Measurements from ENCODE around the gene TMEM51.
A peak's percentile ranks its signal among the peaks of the same experiment; 100 is the strongest.

Gene TMEM51

DNA sequence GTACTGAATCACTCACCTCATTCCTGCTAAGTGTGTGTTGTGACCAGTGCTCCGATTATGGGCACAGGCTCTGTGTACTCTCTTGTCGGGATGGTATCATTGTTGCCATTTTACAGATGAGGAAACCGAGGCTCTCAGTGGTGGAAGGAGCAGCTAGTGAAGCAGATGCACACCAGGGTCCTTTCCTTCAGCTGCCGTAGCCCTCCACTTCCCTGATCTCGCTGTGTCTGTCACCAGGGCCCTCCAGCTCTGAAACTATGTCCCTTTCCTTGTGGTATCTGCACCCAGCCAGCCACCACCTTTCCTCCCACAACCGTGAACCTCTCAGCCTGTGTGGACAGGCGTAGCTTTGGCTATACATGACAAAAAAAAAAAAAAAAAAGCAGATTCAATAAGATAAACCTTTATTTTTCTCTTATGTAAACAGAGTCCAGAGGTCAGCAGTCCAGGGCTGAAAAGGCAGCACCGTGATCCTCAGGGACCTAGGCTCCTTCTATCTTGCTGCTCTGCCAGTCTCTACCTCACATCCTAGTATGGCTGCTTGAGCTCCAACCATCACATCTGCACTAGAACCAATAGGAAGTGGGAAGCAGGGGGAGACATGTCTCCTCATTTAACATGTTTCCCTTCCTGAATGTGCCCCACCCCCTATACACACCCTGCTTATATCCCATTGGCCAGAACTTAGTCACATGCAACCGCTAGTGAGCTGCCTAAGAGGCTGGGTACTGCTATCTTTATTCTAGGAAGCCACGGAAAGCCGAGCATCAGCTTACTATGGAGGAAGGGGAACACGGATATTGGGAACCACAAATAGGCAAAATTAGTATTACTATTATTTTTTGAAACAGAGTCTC, 44.3 kb downstream of the TMEM51 start:
- no peak for DNase-seq

DNA sequence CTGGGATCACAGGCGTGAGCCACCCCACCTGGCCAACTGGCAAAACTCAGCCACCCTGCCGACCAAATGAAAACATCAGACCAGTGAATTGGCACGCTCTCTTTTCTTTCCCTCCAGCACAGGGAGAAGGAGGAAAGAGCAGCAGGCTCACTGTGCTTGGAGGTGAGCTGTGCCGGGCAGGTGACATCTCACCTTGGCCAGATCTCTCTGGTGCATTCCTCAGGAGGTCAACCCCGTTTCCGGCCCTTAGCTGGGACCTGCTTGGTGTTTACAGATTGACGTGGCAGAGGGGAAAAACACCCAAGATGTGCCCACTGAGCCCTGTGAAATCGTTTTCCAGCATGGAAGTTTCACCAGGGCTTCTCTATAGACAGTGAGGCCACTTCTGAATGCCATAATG, 45.1 kb downstream of the TMEM51 start:
- no peak for DNase-seq

DNA sequence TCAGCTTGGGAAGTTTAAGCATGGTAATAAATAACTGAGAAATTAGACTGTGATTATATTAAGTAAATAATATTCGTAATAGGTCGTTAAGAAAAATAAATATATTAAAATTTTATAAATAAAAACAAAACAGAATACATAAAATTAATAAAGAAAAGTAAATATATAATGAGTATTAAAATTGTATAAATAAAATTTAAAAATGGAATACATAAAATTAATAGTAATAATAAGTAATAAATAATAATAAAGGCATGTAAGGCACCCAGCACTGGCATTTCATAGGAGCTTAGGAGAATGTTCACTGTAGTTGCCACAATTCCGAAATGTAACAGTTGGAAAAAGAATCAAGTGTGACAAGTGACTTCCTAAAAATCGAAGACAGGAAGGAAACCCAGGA, 47.7 kb downstream of the TMEM51 start:
- DNase-seq: no peak

DNA sequence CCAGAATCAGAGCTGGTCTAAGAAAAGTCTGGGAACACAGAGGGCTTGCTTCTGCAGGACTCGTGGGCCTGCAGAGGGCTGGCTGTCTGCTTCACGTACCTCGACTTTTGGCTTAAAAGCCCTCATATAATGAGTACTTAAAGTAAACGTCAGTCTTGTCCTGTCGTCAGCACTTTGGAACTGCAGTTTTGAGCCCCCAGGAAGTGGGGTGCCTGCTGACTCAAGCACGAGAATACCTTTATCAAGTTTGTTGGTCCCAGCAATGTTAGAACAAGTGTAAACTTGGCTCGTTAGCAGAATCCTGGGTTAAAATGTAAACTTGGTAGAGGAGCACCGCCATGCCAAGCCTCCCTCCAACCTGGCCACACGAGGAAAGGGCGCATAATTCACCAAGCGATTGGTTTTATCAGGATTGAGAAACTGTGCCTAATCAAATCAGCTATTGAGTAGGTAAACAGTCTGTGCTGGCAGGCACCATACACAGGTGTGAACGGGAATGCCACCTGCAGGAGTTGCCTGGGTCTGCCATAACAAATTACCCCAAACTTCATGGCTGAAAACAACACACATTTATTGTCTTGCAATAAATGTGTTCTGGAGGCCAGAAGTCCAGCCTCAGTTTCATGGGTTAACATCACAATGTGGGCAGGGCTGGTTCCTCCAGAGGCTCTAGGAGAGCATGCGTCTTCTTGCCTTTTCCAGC, 48.5 kb downstream of the TMEM51 start:
- DNase-seq: no peak

DNA sequence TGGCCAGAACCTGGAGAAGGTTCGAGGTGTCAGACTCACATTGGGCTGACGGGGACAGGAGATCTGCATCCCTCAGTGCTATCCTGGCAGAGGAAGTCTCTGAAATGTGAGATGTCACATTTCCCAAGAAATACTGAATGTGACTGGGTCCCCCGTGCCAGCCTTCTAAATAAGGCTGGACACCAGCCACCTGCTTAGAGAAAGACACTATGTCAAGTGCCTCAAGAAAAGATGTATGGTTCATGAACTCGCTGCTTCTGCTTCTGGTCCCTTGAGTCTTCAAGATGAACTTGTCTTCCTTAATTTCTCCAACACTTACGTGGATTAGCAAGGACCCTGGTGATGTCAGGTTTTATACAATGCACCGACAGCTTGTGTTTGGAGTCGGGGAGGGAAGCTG, 51.4 kb downstream of the TMEM51 start:
- DNase-seq: no peak

DNA sequence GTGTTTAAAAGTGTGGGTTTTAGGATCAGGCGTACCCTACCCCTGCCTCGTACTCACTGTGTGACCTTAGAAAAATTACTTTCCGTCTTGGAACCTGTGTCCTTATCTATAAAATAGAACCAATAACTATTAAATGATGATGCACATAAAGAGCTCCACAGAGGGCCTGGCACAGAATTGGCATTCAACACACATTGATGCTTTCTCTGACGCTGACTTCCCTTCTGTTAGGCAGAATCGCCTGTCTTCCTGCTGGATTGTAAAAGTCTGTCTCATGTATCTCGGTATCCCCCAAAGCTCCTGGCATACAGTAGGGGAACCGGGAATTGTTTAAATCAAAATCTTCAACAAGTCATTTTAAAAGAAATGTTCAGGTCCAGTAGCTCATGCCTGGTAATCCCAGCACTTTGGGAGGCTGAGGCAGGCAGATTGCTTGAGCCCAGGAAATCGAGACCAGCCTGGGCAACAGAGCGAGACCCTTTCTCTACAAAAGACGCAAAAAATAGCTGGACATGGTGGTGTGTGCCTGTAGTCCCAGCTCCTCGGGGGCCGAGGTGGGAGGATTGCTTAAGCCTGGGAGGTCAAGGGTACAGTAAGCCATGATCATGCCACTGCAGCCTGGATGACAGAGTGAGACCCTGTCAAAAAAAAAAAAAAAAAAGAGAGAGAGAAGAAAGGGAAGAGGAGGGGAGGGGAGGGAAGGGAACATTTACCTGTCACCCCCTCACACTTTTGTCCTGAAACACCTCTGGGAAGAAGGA, 52.2 kb downstream of the TMEM51 start:
- no peak for DNase-seq

DNA sequence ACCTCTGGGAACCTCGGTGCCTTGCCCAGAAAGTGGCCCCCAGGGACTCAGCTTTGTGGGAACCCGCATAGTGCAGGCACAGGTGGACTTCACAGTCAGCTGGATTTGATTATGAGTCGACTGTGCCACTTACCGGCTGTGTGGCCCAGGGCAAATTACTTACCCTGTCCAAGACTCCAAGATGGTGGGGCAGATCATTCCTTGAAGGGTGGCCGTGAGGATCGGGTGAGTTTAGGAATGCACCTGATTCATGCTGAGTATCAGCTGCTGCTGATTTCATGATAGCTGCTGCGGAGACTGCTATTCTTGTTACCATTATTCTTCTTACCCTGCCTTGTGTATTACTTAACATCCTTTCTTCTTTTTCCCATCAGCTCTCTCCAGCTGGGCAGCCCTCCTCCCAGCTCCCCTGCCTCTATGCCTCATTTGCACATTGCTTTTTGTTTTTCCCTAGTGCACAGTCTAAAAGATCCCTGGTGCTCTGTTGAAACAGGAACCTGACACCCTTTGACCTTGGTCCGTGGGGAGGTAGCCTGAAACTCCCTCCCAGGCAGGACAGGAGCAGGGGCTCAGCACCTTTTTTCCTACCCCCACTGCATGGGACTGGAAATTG, 53.0 kb downstream of the TMEM51 start:
- no peak for DNase-seq

DNA sequence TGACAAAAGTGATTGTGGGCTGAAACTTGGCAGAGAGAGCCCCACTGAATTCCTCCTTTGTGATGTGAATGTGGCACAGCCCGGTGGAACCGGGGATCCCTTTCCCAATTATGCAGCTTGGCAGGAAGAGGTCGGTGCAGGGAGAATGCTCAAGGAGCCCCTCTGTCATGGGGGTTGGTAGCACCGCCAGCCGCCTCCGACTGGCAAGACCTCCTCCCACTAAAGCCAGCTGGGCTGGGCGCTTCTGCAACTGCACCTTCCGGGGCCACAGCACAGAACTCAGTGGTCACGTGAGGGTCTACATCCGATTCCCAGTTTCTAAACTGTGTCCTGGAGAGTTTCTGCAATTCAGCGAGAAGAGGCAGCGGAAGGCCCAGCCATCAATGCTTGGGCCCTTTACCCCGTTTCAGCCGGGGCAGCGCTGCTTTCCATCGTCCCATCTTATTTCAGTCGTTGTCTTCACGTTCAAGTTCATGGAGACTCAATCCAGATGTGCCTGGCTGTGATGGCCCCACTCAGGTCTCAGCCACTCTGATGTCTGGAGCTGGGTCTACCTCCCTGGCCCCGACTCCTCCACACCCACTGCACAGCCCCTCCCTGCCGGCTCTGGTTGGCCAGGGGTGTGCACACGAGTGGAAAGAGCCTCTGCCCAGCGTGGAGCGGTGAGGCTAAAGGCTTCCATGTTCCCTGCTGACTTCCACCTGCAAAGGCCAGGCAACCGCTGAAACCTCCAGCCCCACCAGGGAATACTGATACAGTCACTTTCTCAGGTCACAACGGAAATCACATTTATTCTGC, 53.7 kb downstream of the TMEM51 start:
- no peak for DNase-seq

DNA sequence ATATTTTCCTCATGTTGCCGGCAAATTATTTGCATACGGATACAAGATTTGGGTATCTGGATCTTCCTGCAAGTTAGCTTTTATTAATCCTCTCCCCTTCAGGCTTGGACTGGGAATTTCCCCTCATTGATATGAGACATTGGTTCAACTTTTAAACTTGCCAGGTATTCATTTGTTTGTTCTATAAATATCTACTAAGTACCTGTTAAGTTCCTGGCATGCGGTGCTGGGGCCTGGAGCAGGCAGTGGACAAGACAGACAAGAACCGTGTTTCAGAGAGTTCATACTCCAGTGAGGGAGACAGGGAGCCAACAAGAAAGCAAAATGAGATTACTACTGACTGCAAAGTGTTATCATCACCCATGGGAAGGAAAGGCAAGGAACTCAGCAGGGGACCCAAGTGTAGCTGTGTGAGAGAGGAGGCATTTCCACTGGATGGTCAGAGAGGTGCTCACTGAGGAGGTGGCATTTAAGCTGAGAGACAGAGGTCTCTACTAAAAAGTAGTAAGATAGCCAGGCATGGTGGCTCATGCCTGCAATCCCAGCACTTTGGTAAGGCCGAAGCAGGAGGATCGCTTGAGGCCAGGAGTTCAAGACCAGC, 54.4 kb downstream of the TMEM51 start:
- DNase-seq: no peak

DNA sequence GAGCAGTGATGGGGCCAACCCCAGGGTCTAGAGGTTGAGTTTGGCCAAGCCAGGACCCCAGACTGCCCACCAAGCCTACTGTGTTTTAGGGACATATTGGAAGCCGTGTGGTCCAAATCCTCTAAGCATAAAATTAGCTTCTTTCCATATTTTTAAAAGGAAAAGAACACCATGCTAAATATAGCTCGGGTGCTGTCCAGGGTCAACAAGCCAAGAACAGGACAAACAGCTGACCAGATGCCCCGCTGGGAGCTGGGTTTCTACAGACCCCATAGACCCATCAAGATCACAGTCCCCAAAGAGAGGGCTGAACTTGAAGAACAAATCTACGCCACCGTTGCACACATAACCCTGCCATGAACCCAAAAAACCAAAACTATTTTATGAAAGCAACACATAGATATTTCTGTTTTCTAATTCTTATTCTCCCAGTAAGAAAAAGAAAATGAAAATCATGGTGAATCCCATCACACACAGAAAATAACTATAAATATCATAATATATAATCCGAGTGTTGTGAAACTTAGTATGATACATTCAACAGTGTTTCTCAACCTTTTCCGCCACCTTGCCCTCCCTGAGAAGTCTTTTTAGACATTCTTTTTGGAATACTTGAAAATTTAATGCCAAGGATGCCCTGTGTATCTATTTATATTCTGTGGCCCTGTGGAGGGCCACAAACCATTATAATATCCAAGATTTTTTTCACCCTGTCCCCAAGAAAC, 57.3 kb downstream of the TMEM51 start:
- no peak for DNase-seq

DNA sequence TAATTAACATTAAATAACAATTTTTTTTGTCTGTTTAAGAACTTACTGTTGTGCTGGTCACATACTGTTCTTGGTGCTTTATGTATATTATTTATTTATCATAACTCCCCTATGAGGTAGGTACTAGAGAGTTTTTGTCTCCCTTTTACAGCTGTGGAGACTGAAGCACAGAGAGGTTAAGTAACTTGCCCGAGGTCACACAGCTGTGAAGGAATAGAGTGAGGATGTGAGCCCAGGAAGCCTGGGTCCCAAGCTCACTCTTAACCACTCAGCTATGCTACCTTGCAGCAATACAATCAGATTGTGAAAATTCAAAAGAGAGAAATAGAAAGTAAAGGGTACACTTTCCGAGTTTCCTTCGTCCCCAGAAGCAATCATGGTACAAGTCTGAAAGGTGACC, 57.9 kb downstream of the TMEM51 start:
- DNase-seq: no peak

DNA sequence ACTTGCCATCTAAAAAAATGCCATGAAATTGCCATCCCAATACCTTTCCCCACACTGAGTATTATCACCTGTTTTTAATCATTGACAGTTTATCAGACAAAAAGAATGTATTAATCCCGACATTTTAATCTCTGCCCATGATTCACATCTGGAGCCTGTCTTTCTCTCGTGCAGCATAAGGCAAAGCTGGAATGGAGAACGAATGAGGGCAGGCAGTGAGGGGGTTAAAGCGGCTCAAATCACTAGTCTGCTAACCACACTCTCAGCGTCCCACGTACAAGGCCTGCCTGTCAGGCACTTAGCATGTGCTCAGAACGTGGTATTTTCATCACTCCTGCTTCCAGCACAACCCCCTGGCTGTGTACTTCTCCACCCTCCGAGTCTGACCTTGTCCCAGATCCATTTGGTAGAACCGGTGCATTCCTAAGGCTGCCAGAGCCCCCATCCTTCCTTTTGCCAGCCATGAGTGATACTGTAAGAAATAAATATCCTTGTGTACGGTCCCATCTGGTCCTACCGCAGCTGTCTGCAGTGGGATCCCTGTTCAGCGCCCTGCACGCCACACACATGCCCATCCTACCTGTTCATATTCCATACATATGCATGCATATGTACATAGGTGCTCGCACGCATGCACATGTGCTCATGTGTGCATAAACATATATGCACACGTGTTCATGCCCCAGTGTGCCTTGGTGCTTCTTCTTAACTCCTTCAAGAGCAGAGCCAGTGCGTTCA, 58.8 kb downstream of the TMEM51 start:
- DNase-seq: no peak

DNA sequence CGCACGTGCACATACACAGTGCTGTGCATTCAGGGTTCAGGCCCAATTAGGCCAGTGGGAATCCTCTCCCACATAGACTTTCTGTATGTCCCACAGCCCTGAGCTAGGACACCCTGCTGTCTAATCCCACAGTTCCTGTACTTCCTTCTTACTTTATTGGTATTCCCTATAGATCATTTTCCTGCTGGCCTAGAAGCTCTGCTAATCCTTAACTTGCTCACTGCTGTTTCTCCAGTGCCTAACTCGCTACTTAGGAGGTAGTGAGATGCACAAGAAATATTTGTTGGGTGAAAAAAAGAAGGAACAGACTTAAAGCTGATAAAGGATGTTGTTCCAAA, 59.4 kb downstream of the TMEM51 start:
- DNase-seq: no peak

DNA sequence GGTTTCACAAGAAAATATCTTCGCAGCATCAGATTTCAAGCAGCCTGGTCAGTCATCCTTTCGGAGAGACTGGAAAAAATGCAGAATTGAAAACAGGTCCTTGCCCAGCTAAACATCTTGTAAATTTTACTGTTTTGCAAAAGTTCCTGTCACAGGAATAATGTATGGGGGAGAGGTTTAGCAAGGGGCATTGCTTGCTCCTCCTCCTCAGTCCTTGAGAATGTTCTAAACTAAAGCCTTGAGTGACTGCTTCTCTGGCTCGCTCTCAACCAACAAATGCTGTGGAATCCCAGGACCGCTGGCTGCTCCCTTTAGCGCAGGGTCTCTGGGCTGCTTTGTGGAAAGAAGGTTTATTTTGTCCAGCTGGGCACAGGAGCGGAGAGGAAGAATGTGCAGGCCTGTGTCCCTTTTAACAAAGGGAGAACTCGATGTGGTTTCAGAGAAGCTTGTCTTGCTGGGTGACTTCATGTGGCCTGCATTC, 59.8 kb downstream of the TMEM51 start:
- DNase-seq: no peak

DNA sequence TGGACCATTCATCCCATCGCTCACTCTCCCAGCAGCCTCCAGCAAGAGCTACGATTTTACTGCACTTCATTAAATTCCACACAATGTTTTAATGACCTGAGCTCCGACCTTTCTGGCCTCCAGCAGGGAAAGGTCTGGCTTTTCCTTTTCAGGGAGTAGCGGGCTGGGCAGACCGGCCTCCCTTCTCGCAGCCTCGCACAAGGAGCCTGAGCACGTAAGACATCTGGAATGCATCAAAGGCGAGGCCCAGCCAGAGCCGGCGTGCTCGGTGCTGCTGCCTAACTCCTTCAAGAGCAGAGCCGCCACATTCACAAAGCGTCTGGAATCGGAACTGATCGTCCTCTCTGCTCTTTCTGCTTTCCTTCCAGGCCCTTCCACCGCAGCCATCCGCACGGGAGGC, 61.0 kb downstream of the TMEM51 start:
- no peak for DNase-seq

DNA sequence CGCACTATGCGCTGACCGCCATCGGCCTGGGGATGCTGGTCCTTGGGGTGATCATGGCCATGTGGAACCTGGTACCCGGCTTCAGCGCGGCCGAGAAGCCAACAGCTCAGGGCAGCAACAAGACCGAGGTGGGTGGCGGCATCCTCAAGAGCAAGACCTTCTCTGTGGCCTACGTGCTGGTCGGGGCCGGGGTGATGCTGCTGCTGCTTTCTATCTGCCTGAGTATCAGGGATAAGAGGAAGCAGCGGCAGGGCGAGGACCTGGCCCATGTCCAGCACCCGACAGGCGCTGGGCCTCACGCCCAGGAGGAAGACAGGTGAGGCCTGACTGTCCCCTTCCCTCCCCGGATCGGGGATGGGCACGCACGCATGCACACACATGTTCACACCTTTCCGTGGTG, 61.6 kb downstream of the TMEM51 start:
- DNase-seq: no peak

DNA sequence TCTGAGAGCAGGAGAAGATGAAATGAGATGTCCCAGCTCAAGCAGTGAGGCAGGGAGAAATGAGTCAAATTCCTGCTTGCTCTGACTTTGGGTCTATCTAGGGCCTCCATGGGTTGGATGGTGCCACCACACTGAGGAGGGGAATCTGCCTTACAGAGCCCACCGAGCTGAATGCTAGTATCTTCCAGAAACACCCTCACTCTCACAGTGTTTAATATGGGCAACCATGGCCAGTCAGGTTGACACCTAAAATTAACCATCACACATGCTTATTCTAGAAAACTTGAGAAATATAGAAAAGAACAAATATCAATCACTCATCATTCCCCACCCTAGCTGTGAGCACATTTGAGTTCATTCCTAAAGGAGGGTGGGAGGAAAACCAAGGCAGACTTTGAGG, 64.1 kb downstream of the TMEM51 start:
- DNase-seq: no peak

DNA sequence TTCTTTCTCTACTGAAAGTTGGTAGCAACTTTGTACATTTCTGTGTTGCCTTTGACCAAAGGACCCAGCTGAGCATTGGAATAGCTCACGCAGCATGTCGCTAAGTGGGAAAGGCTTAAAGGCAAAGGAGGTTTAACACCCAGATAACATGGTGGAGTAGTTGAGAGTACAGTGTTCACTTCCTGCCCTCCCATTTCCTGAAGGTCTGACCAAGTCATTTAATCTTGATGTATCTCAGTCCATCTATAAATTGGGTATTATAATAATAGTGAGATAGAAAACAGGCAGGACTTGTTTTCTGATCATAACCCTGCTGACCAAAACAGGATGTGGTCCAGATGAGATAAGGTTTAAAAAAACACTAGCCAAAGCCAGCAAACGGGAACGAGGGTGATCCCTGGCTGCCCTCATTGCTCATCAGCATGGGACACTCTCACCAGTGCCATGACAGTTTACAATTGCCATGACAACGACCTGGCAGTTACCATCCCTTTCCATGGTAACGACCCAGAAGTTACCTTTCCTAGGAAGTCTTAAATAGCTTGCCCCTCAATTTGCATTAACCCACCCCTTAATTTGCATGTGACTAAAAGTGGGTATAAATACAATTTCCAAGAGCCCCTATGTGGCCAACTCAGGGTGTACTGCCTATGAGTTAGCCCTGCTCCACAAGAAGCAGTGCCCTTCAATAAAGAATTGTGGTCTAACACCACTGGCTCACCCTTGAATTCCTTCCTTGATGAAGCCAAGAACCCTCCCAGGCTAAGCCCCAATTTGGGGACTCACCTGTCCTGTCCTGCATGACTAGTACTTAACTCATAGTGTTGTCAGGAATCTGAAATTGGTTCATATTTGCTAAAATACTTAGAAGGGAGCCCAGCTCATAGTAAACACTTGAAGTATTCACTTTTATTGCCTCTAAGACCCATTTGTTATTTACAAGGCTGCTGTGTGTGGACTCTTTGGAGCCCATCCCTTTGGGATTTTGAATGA, 65.0 kb downstream of the TMEM51 start:
- DNase-seq: peak; percentile 2

Data from CD4-positive, alpha-beta T cell treated with Interleukin-10 for 1 hour (primary cell).